ENCODE measurements around the gene AMMECR1. TPM values are rescaled to one million over a fixed set of nuclear protein-coding genes. Genes with fewer than 3 reads are reported as not detected.

Gene AMMECR1
- total and polyA plus RNA-seq, 2 of the 4 experiments (the other 2 are of a cell fraction) = 7.0 to 11.3 TPM

GRCh38 chrX:110317061-110317819 lies 645 bp downstream of the AMMECR1 start (continued):
- TF ChIP-seq ELK1 (IDR thresholded peaks at IDR 0.05; ENCODE audit: borderline replicate concordance, low read depth, low read length) = no peak
